Osteocyte (in vitro differentiated cells): ENCODE results near the gene SUPT3H. TPM values are rescaled to one million over a fixed set of nuclear protein-coding genes. Genes with fewer than 3 reads are reported as not detected.
"Not testable (repeated sequence)": the region's sequence is repeated elsewhere in the genome, so short reads cannot be mapped to it uniquely, and the experiment has no call there.

Experiments used
- DNase-seq: peaks from one replicate; pipeline ENCODE4 v3.0.0; 2021; ENCODE audit warnings: mixed read lengths; ENCODE audit not compliant: unreplicated experiment; ENCODE audit errors: extremely low spot score
- H3K27ac Mint-ChIP-seq: one replicate; pipeline ENCODE4 v1.8.0; 2021; ENCODE audit warnings: mild to moderate bottlenecking, mixed read lengths; ENCODE audit not compliant: unreplicated experiment
- H3K27me3 Mint-ChIP-seq: one replicate; pipeline ENCODE4 v1.8.0; 2021; ENCODE audit warnings: mixed read lengths; ENCODE audit not compliant: unreplicated experiment
- H3K36me3 Mint-ChIP-seq: one replicate; pipeline ENCODE4 v1.8.0; 2021; ENCODE audit warnings: mixed read lengths; ENCODE audit not compliant: unreplicated experiment
- H3K4me1 Mint-ChIP-seq: one replicate; pipeline ENCODE4 v1.8.0; 2021; ENCODE audit warnings: mixed read lengths; ENCODE audit not compliant: unreplicated experiment
- H3K4me3 Mint-ChIP-seq: one replicate; pipeline ENCODE4 v1.8.0; 2021; ENCODE audit warnings: mild to moderate bottlenecking, moderate library complexity, mixed read lengths; ENCODE audit not compliant: unreplicated experiment
- H3K9me3 Mint-ChIP-seq: one replicate; pipeline ENCODE4 v1.8.0; 2021; ENCODE audit warnings: mixed read lengths; ENCODE audit not compliant: unreplicated experiment
- CTCF ChIP-seq: fragments of 200-600 bp; sonication (generic); IDR thresholded peaks from 2 replicates; pipeline ENCODE4 v1.5.0; 2021; ENCODE audit warnings: antibody characterized with exemption, mild to moderate bottlenecking, moderate library complexity
- total RNA-seq: library from RNA; stranded (reverse); gene quantifications from 2 replicates; pipeline ENCODE4 v1.2.1, GENCODE V29; 2021

SUPT3H gene
- total RNA-seq, 1 donor from 2014 or later = 13.2 TPM

- Mint-ChIP-seq H3K4me1 (no peaks in the 10 kb centered on the region), H3K36me3 (peaks cover 6% of the 10 kb centered on the region), H3K27ac (no peak overlapping the region), H3K4me3 (no peak overlapping the region), H3K27me3 (no peaks in the 10 kb centered on the region), H3K9me3 (peaks cover 12% of the 10 kb centered on the region)
- TF ChIP-seq CTCF = no peak
- DNase-seq = no peak
Observed at GRCh38 chr6:44867571-44868334, 510.0 kb downstream of the SUPT3H start.

- H3K4me3 Mint-ChIP-seq, H3K4me1 Mint-ChIP-seq, H3K27me3 Mint-ChIP-seq, DNase-seq, H3K36me3 Mint-ChIP-seq, H3K27ac Mint-ChIP-seq: not testable (repeated sequence)
- H3K9me3 Mint-ChIP-seq = peaks cover 12% of the 10 kb centered on the region
Observed at GRCh38 chr6:44865184-44865583, 512.5 kb downstream of the SUPT3H start.

- Mint-ChIP-seq H3K4me3 (no peak overlapping the region), H3K4me1 (peaks cover 33% of the 10 kb centered on the region), H3K27me3 (no peaks in the 10 kb centered on the region), H3K36me3 (peaks cover under 1% of the 10 kb centered on the region), H3K9me3 (peaks cover 3% of the 10 kb centered on the region), H3K27ac (no peak overlapping the region)
- TF ChIP-seq CTCF = no peak
- DNase-seq = no peak
Observed at GRCh38 chr6:44859901-44860410, 517.8 kb downstream of the SUPT3H start.

- no peaks in the 10 kb centered on the region for H3K9me3 Mint-ChIP-seq
- H3K36me3 Mint-ChIP-seq = no peaks in the 10 kb centered on the region
- no peak overlapping the region for H3K4me3 Mint-ChIP-seq
- peak; percentile 42 for TF ChIP-seq CTCF
- H3K27ac Mint-ChIP-seq = peak overlapping the region; percentile 2
- no peak for DNase-seq
- H3K27me3 Mint-ChIP-seq = no peaks in the 10 kb centered on the region
- H3K4me1 Mint-ChIP-seq = peaks cover 33% of the 10 kb centered on the region
Observed at GRCh38 chr6:44858998-44859397, 518.7 kb downstream of the SUPT3H start.

GRCh38 chr6:44856479-44856878, 521.3 kb downstream of the SUPT3H start:
- peaks cover 33% of the 10 kb centered on the region for H3K4me1 Mint-ChIP-seq
- H3K27ac Mint-ChIP-seq = peak overlapping the region; percentile 71
- H3K4me3 Mint-ChIP-seq = peak overlapping the region; percentile 3
- H3K27me3 Mint-ChIP-seq = no peaks in the 10 kb centered on the region
- H3K36me3 Mint-ChIP-seq = no peaks in the 10 kb centered on the region
- no peak for TF ChIP-seq CTCF
- DNase-seq = no peak
- no peaks in the 10 kb centered on the region for H3K9me3 Mint-ChIP-seq
